Stomach (tissue), 9 donors: ENCODE measurements around the gene TTC21A. TPM values are rescaled to one million over a fixed set of nuclear protein-coding genes. Genes with fewer than 3 reads are reported as not detected.
A peak's percentile ranks its signal among the peaks of the same experiment; 100 is the strongest.

Source experiments
- DNase-seq, 2 donors: peaks; one replicate each; pipeline versions ENCODE4 v3.0.0 to v3.0.0-alpha.2; 2013 to 2019
- H3K27ac ChIP-seq, 5 donors: fragments of 200-600 bp in 4 of 5; sonication (generic) in 4 of 5; one replicate each; pipeline ENCODE4 v1.5.1; 2013 to 2019; ENCODE audit warnings: mild to moderate bottlenecking in 1 of 5, moderate library complexity in 1 of 5
- H3K27me3 ChIP-seq, 3 donors: fragments of 200-600 bp; sonication (generic); one replicate each; pipeline ENCODE4 v1.5.1; 2017 to 2019; ENCODE audit warnings: mixed run types in 1 of 3
- H3K36me3 ChIP-seq, 4 donors: fragments of 200-600 bp; sonication (generic); 1 replicate in 3 of 4; 2 replicates in 1 of 4; pipeline ENCODE4 v1.5.1; 2016 to 2019
- H3K4me1 ChIP-seq, 4 donors: fragments of 200-600 bp; sonication (generic); one replicate each; pipeline ENCODE4 v1.5.1; 2016 to 2019
- H3K4me3 ChIP-seq, 4 donors: fragments of 200-600 bp; sonication (generic) in 3 of 4; one replicate each; pipeline ENCODE4 v1.5.1; 2016 to 2019; ENCODE audit warnings: mild to moderate bottlenecking in 1 of 4
- H3K9me3 ChIP-seq, 4 donors: fragments of 200-600 bp; sonication (generic); one replicate each; pipeline ENCODE4 v1.5.1; 2016 to 2019
- CTCF ChIP-seq, 7 experiments: fragments of 450-650 bp in 4 of 7; fragments of 200-600 bp in 3 of 7; sonication (generic) in 3 of 7; IDR thresholded peaks; one replicate each; pipeline ENCODE4 v1.5.1; 2016 to 2019; ENCODE audit warnings: antibody characterized with exemption in 7 of 7, control low read depth in 2 of 7, mild to moderate bottlenecking in 1 of 7
- EP300 ChIP-seq: sonication (generic); formaldehyde crosslinking; IDR thresholded peaks from one replicate; pipeline ENCODE4 v1.6.1; 2017; ENCODE audit warnings: antibody characterized with exemption
- POLR2A ChIP-seq, 4 donors: fragments of 450-650 bp; IDR thresholded peaks; one replicate each; pipeline ENCODE4 v1.6.1; 2016; ENCODE audit warnings: antibody characterized with exemption in 4 of 4, control low read depth in 2 of 4, mild to moderate bottlenecking in 1 of 4, moderate library complexity in 1 of 4
- POLR2AphosphoS5 ChIP-seq, 3 donors: sonication (generic); formaldehyde crosslinking; IDR thresholded peaks; one replicate each; pipeline ENCODE4 v1.6.1; 2016; ENCODE audit warnings: antibody characterized with exemption in 3 of 3
- WGBS, 5 donors: extraction: QIAGEN DNeasy Blood & Tissue Kit in 3 of 5; methylation state at CpG; one replicate each; pipeline versions ENCODE4 v1.1.5 to v1.1.7; 2013 to 2018; 5-methylcytosine and 5-hydroxymethylcytosine counted together
- intact Hi-C: fragments of 100-400 bp; cut with DNase I; formaldehyde crosslinking; loops from one replicate; pipeline ENCODE4 v1.15.1; 2023; ENCODE audit warnings: low total_unique reads
- polyA plus RNA-seq, 3 donors: library from polyadenylated mRNA; stranded (reverse); fragments of 200-250 nt; gene quantifications; one replicate each; pipeline ENCODE4 v1.2.3, GENCODE V29; 2013
- total RNA-seq, 5 donors: library from RNA; depleted of rRNA; stranded (reverse); fragments of >200 nt; gene quantifications; one replicate each; pipeline versions ENCODE4 v1.1.0 to v1.2.3, GENCODE V29; 2014 to 2016
- donor health status: healthy with polysubstance abuse.
- donor health status: Bipolar disorder and iron deficiency.
- donor health status: healthy.

TTC21A gene
- total and polyA plus RNA-seq, 8 donors, result 0.89 to 17.7 (median 6.3) TPM

- intact Hi-C loops, result no loop called here
- 88 to 91% (median 90%) methylated on average over 7 to 9 of the region's 9 CpGs for WGBS, 5 donors
These were observed 7.0 kb upstream of the TTC21A start for GRCh38 chr3:39100500-39100886.

GRCh38 chr3:39101022-39101689 is 6.3 kb upstream of the TTC21A start:
- 81 to 86% (median 85%) methylated on average over 5 of the region's 5 CpGs for WGBS, 5 donors
- H3K36me3 ChIP-seq, result peaks cover 36 to 69% (median 53%) of the 10 kb centered on the region in 4 donors
- no peaks in the 10 kb centered on the region for H3K9me3 ChIP-seq
- peaks cover 28 to 65% (median 42%) of the 10 kb centered on the region in 4 donors for H3K4me1 ChIP-seq
- H3K4me3 ChIP-seq, result no peak overlapping the region
- DNase-seq, result peak; percentile 47 to 62
- intact Hi-C loops, result no loop called here
- no peaks in the 10 kb centered on the region for H3K27me3 ChIP-seq
- TF ChIP-seq CTCF (IDR thresholded peaks at IDR 0.05), result peak in 4 of 7 experiments; percentile 29 to 64 (median 44)
- no peak for TF ChIP-seq EP300
- no peak for TF ChIP-seq POLR2A (IDR thresholded peaks at IDR 0.05)
- no peak overlapping the region for H3K27ac ChIP-seq

More at GRCh38 chr3:39100500-39100886, 7.0 kb upstream of the TTC21A start:
- H3K4me1 ChIP-seq, result peaks cover 21 to 65% (median 35%) of the 10 kb centered on the region in 4 donors
- no peak overlapping the region for H3K27ac ChIP-seq
- no peak for TF ChIP-seq POLR2A (IDR thresholded peaks at IDR 0.05)
- TF ChIP-seq POLR2AphosphoS5 (IDR thresholded peaks at IDR 0.05), result no peak
- no peak for TF ChIP-seq CTCF (IDR thresholded peaks at IDR 0.05)
- no peak for TF ChIP-seq EP300
- no peak for DNase-seq
- no peak overlapping the region for H3K4me3 ChIP-seq
- H3K9me3 ChIP-seq, result no peaks in the 10 kb centered on the region
- H3K36me3 ChIP-seq, result peaks cover 41 to 76% (median 60%) of the 10 kb centered on the region in 4 donors
- no peaks in the 10 kb centered on the region for H3K27me3 ChIP-seq

- intact Hi-C loops, result no loop called here
- WGBS, 5 donors, result 90 to 97% (median 95%) methylated on average over 8 of the region's 8 CpGs
- peak overlapping the region in 3 of 5 donors; percentile 2 to 42 (median 39) for H3K27ac ChIP-seq
These were observed 4.8 kb upstream of the TTC21A start for GRCh38 chr3:39102504-39103323.

More at GRCh38 chr3:39102504-39103323, 4.8 kb upstream of the TTC21A start:
- Histone ChIP-seq H3K27me3 (no peaks in the 10 kb centered on the region), H3K36me3 (peaks cover 30 to 54% (median 38%) of the 10 kb centered on the region in 4 donors), H3K9me3 (no peaks in the 10 kb centered on the region), H3K4me3 (no peak overlapping the region), H3K4me1 (peaks cover 33 to 61% (median 46%) of the 10 kb centered on the region in 4 donors)
- DNase-seq, result no peak
- TF ChIP-seq EP300, result no peak
- no peak for TF ChIP-seq CTCF (IDR thresholded peaks at IDR 0.05)
- no peak for TF ChIP-seq POLR2A (IDR thresholded peaks at IDR 0.05)
- TF ChIP-seq POLR2AphosphoS5 (IDR thresholded peaks at IDR 0.05), result no peak
